Adipose tissue (tissue), 3 donors: ENCODE data around the gene FBXL19. TPM values are rescaled to one million over a fixed set of nuclear protein-coding genes. Genes with fewer than 3 reads are reported as not detected.

Experiments used
- H3K27ac ChIP-seq: one replicate; pipeline ENCODE4 v1.5.1; 2013; ENCODE audit warnings: low read depth, low read length
- WGBS, 3 donors: extraction: QIAGEN DNeasy Blood & Tissue Kit; methylation state at CpG; one replicate each; pipeline ENCODE4 v1.1.7; 2013; 5-methylcytosine and 5-hydroxymethylcytosine counted together
- polyA plus RNA-seq, 3 donors: library from polyadenylated mRNA; stranded (reverse); fragments of 200-250 nt; gene quantifications; one replicate each; pipeline ENCODE4 v1.2.3, GENCODE V29; 2013
- donor health status: healthy with polysubstance abuse.
- donor health status: Bipolar disorder and iron deficiency.
- donor health status: healthy.

The FBXL19 gene
- polyA plus RNA-seq, 3 donors, result 3.6 to 9.1 (median 5.3) TPM

DNA sequence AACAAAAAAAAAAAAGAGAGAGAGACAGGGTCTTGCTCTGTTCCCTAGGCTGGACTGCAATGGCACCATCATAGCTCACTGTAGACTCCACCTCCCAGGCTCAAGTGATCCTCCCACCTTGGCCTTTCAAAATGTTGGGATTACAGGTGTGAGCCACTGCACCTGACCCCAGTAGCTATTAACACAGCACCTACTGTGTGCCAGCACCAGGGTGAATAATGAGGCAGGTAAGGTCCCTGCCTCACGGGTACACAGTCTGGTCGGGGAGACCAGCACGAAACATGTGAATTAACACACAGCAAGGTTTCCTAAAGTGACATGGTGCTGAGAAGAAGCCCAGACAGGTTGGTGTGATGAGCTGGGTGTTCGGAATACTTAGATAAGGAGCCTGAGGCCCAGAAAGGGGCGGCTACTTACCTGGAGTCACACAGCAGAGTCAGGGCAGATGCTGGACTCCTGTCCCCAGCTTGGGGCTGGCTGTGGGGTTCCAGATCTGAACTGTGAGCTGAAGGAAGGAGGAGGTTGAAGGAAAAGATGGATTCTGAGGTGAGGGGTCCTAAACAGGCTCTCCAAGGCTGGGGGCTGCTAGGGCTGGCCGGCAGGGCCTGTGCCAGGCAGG is 10.5 kb upstream of the FBXL19 start:
- H3K27ac ChIP-seq, result no peak overlapping the region
- 89 to 94% (median 90%) methylated on average over 6 of the region's 6 CpGs for WGBS, 3 donors

DNA sequence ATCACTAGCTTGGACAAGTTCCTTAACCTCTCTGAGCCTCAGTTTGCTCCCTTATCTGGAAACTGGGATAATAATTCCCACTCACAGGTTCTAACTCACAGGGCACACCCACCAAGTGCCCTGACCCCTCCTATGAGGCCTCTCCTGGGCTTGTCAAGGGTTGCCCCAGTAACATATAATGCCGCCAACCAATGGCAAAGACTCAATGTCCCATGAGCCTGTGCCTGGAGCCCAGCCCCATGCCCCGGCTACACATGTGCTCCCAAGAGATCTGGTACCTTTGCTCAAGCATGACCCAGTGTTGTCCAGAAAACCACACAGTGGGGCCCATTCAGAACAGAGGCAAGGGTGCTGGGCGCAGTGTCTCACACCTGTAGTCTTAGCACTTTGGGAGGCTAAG is 8.5 kb upstream of the FBXL19 start:
- 91 to 97% (median 93%) methylated on average over 3 of the region's 3 CpGs for WGBS, 3 donors
- no peak overlapping the region for H3K27ac ChIP-seq

DNA sequence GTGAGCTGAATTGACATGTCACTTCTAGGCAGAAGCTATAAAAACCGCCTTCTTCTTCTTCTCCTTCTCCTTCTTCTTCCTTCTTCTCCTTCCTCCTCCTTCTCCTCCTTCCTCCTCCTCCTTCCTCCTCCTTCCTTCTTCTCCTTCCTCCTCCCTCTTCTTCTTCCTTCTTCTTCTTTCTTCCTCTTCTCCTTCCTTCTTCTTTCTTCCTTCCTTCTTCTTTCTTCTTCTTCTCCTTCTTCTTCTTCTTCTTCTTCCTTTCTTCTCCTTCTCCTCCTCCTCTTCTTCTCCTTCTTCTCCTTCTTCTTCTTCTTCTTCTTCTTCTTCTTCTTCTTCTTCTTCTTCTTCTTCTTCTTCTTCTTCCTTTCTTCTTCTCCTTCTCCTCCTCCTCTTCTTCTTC is 4.8 kb upstream of the FBXL19 start:
- 64 to 72% (median 64%) methylated on average over 1 of the region's 1 CpG for WGBS, 3 donors
- H3K27ac ChIP-seq, result no peak overlapping the region

DNA sequence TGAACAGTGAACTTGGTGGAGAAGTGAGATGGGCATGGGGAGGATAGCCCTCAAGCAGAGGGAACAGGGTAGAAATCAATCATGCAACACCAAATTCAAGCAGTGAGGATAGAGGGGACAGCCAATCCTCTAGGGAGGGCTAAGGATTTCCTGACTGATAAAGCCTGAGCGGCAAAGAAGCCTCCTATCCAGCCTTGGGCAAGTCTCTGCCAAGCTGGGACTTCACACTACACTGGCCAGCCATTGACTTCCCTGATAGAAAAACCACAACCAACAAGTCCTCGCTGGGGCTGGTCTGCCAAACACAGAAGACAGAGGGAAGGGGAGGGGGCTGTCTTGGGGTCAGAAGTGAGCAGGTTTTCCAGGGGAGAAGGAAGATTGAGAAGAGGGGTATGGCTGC is 2.5 kb upstream of the FBXL19 start:
- no peak overlapping the region for H3K27ac ChIP-seq
- WGBS, 3 donors, result 48 to 70% (median 66%) methylated on average over 2 of the region's 2 CpGs

DNA sequence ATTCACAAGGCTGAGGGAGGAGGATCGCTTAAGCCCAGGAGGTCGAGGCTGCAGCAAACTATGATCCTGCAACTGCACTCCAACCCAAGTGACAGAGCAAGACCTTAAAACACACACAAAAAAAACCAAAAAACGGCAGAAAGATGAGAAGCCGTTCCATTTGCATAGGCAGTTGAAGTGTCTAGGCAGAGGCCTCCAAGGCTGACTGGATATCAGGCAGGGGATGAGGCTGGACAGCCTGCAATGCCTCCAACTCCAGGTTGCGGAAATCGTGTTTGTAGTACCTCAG is 2.0 kb upstream of the FBXL19 start:
- peak overlapping the region; percentile 60 for H3K27ac ChIP-seq
- 21 to 26% (median 26%) methylated on average over 6 of the region's 6 CpGs for WGBS, 3 donors

DNA sequence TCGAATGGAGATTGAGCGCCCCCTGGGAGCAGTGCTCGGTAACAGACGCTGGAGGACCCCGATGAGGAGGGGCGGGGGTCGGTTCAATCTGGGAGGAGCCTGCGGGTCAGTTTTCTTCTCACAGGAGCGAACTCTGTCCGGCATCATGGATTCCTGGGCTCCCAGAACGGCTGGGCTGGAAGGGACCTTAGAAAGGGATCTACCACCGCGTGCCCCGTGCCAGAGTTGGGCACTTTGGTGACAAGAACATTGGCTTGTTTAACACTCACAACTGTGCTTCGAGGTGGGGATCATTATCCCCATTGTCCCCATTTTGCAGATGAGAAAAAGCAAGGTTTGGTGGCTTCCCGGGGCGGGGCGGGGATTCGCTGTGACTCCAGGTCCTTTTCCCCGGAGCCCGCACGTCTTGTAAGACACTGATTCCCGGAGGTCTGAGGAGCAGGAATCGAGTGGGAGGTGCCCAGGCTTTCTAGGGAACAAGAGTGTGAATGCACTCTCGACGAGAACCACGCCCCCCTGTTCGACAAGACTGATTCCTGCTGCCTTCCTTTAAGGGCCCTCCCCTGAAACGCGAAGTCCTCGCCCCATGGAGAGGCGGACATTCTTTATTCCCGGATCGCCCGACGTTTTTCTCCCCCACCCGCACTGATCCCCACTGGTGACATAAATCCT is 1.5 kb upstream of the FBXL19 start:
- peak overlapping the region; percentile 60 for H3K27ac ChIP-seq
- WGBS, 3 donors, result 0 to 1% (median 0%) methylated on average over 37 of the region's 37 CpGs

DNA sequence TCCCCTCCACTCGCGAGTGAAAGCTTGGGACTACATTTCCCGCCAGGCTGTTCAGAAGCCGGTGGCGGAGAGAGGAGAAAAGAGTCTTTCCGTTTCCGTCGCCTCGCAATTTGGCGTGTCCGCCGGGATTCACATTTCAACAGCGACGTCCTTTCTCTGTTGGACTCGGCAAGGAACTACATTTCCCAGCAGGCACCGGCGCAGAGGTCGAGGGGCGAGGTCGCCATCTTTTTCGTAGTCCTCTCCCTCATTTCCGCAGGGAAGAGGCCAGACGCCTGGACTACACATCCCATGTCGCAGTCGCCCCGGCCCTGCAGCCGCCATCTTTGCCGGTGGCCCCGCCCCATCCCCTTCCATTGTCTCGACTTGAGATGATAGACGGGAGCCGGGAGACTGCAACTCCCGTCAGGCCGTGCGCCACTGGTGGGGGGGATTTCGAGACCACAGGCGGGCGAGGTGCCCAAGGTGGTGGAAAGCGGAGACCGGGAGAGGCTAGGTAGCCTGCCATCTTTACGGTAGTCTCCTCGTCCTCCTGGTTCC is 882 bp upstream of the FBXL19 start:
- peak overlapping the region; percentile 48 for H3K27ac ChIP-seq
- 0 to 1% (median 1%) methylated on average over 42 of the region's 42 CpGs for WGBS, 3 donors

DNA sequence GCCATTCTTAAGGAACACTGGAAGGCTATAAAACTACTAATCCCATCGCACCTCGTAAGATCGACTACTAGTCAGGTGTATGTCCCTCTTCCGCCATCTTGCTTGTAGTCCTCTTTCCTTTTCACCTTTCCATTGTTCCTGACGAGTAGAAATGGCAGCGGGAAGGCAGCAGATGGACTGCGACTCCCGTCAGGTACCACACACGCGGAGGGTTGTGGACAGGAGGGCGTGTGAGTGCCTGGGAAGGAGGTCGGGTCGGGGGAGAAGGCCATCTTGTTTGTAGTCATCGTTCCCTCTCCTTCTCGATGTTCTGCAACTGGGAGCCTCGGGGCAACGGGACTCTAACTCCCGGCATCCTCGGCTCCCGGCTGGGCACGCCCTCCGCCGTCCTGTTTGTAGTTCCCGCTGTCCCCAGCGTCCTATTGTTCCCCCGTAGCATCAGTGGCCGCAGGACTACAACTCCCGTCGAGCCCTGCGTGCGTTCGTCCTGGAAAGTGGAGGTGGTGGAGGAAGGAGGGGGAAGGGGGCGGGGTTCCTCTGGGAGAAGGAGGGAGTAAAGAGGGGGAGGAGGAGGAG is 324 bp upstream of the FBXL19 start:
- H3K27ac ChIP-seq, result peak overlapping the region; percentile 48
- WGBS, 3 donors, result 0 to 1% (median 0%) methylated on average over 27 to 32 of the region's 33 CpGs

DNA sequence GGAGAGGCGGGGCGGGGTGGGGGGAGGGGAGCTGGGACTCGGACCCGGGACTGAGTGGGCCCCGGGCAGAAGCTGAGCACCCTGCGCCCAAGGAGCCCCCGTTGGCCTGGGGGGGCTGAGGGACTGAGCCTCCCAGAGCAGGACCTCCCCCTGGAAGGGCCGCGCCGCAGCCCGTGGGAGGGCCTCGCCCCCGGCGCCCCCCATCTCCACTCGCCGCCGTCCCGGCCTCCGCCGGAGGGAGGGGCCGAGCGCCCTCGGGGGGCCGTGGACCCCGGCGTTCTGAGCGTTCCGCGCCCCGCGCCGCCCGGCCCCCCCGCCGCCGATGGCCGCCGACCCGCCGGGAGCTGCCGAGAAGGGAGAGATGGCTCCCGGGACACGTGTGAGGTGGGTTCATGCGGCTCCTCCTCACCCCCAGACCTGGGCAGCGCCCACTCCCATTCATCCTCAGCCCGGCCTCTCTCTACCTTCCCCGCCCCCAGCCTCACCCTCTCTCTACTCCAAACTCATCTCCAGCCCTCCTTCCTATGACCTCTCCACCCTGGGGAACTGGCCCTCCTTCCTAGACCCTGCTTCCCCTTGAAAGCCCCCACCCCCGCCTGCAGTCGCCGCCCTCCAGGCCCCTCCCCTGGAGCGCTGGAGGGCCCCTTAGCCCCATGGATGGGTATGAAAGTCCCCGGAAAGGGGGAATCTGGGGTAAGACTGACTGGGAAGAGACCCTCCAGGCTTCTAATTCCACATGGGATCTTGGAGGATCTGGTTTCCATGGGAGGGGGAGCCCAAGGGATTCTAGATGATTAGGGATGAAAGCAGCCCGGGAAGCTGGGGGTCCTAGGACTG is 922 bp downstream of the FBXL19 start:
- WGBS, 3 donors, result 4 to 15% (median 7%) methylated on average over 14 to 47 of the region's 53 CpGs

DNA sequence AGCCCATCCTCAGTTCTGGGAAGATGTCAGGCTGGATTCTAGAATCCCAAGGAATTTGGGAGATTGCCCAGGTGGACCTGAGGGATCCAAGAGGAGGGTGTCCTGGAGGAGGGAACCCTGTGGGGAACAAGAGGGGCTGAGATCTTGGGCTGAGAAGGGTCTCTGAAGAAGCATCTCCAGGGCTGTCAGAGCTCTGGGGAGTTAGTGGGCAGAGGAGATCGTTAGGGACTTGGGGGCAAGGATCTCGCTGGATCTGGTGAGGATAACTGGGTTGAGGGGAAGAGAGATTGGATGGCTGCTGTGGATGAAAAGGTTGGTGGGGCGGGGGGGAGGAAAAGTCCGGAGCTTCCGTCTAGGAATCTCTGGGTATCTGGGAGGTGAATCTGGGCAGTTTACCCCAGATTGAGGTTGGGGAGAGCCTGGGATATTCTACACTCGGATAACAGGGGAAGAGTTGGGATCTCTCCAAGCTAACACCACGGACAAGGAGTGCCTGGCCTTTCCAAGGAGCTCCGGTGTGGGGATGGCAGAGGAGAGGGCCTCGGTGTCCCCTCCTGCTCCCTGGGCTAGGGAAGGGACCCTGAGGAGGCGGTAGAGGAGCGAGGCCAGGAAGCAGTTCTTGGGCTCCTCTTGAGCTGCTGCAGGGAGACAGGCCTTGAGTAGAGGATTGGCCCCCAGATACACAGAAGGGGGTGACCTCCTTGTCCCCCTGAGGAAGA is 1.7 kb downstream of the FBXL19 start:
- H3K27ac ChIP-seq, result no peak overlapping the region
- 66 to 75% (median 74%) methylated on average over 11 of the region's 11 CpGs for WGBS, 3 donors

More for the DNA sequence above, 922 bp downstream of the FBXL19 start:
- H3K27ac ChIP-seq, result peak overlapping the region; percentile 10

DNA sequence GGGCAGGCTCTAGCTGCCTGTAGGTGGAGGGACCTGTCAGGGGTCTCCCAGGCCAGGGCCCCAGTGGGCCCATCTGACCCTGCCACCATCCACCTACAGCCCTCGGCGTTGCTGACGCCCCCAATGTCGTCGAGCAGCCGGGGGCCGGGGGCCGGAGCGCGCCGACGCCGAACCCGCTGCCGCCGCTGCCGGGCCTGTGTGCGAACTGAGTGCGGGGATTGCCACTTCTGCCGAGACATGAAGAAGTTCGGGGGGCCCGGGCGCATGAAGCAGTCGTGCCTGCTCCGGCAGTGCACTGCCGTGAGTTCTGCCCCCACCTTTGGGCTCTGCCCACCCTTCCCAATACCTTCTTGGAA is 2.2 kb downstream of the FBXL19 start:
- WGBS, 3 donors, result 91 to 94% (median 93%) methylated on average over 20 to 26 of the region's 26 CpGs
- no peak overlapping the region for H3K27ac ChIP-seq

DNA sequence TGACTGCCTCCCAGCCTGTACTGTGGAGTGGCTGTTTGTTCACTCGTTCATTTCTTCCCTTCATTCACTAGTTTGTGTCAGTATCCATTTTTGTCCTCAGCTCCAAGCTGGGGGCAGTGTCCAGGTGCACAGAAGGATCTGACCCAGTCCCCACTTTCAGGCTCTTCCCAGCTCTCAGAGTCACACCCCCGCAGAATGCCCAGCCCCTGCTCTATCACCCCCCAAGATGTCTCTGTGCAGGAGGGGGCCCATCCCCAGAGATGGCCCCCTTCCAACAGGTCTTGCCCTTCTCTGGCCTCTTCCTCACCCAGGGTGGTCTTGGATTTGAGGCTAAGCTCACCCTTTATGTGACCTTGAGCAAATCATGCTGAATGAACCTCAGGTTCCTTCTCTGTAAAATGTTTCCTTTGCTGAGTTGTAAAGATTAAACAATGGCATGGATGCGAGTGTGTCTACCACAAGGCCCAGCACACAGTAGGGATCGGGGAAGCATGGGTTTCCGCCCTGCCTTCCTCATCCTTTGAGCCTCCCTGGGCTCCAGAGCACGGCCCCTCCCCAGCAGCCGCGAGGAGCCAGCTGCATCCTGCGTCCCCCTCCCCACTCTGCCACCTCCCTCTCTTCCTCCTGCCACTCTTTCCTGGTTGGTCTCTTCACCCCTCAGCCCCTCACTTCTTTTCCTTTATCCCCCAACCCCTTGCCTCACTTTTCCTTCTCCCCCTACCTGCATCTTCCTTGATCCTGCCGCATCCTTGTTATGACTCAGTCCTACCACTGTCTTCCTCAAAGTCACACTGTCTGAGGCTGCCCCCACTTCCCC is 2.8 kb downstream of the FBXL19 start:
- H3K27ac ChIP-seq, result no peak overlapping the region
- WGBS, 3 donors, result 57 to 72% (median 65%) methylated on average over 10 of the region's 10 CpGs

DNA sequence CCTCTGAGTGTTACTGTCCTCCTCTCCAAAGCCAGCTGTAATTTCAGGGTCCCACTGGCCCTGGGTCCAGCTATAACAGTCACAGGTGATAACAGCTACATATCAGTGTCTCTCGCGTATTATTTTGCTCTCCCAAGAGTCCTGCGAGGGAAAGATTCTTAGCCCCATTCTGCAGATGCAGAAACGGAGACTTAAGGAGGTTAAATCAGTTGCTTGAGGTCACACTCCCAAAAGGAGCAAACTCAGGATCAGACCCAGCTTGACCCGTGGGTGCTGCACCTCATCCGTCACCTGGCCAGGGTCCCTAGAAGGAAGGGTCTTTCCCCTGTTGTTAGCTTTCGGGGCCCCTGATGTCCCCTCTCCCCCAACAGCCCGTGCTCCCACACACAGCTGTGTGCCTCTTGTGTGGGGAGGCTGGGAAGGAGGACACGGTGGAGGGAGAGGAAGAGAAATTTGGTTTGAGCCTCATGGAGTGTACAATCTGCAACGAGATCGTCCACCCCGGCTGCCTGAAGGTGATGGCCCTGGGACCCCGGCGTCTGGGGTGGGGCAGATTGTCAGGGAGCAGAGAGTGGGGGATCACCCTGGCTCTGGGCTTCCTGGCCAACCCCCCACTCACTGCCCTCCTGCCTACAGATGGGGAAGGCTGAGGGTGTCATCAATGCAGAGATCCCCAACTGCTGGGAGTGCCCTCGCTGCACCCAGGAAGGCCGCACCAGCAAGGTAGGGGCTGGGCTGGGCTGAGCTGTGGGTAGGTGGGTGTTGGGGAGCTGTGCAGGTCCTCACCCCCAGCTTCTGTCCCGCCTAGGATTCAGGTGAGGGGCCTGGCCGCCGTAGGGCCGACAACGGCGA is 3.8 kb downstream of the FBXL19 start:
- H3K27ac ChIP-seq, result no peak overlapping the region
- 82 to 91% (median 90%) methylated on average over 22 of the region's 22 CpGs for WGBS, 3 donors

DNA sequence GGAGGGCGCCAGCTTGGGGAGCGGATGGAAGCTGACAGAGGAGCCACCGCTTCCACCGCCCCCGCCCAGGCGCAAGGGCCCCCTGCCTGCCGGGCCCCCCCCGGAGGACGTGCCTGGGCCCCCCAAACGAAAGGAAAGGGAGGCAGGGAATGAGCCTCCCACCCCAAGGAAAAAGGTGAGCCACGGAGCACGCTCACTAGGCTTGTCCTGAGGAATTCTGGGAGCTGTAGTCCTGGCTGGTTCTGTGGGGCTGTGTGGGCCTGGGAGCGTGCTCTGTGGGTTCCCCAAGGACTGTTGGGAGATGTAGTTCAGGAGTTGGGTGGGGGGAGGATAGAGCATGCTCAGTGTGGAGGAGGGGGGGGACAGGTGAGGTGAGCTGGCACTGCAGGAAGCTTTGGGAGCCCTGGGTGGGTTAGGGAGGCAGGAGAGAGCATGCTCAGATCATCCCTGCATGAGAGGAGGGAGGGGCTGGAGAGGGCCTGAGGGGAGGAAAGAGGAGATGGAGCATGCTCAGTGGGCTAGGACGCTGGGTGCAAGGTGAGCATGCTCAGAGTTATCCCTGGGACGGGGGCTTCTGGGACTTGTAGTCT is 4.5 kb downstream of the FBXL19 start:
- no peak overlapping the region for H3K27ac ChIP-seq
- WGBS, 3 donors, result 56 to 73% (median 71%) methylated on average over 15 of the region's 15 CpGs

DNA sequence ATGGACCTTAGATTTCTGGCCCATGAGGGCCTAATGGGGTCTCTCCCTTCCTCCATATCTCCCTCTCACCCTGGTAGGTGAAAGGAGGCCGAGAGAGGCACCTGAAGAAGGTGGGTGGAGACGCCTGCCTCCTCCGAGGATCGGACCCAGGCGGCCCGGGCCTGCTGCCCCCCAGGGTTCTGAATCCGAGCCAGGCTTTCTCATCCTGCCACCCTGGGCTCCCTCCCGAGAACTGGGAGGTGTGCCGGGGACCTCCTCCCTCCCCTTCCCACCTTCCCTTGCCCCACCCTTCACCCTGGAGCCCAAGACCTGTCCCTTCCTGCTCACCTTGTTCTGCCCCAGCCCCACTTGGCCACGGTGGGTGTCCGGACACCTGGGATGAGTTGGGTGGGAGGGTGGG is 5.0 kb downstream of the FBXL19 start:
- WGBS, 3 donors, result 84 to 86% (median 86%) methylated on average over 8 to 11 of the region's 11 CpGs

DNA sequence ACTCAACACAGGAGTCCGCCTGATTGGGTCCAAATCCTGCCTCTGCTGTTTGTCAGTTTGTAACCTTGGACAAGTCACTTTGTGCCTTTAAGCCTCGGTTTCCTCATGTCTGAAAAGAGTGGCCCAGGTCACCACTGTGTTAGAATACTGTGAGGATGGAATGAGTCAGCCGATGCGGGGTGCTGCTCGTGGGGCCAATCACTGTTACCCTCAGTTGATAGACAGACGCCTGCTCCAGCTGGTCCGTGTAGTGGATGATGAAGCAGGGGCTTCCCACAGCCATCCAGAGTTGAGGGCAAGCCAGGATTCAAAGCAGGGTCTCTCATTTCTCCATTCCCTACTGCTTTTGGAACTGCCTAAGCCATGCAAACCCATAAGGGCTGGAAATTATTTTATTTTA is 5.8 kb downstream of the FBXL19 start:
- WGBS, 3 donors, result 76 to 88% (median 84%) methylated on average over 7 of the region's 7 CpGs
- no peak overlapping the region for H3K27ac ChIP-seq

More for the DNA sequence above, 5.0 kb downstream of the FBXL19 start:
- no peak overlapping the region for H3K27ac ChIP-seq
